Tongue (tissue), 2 donors: ENCODE results near the gene GPBAR1. TPM values are rescaled to one million over a fixed set of nuclear protein-coding genes. Genes with fewer than 3 reads are reported as not detected.
A peak's percentile ranks its signal among the peaks of the same experiment; 100 is the strongest.

Source experiments
- DNase-seq: peaks from one replicate; pipeline ENCODE4 v3.0.0-alpha.2; 2015
- total RNA-seq: library from RNA; depleted of rRNA; stranded (reverse); fragments of >200 nt; gene quantifications from one replicate; pipeline ENCODE4 v1.2.3, GENCODE V29; 2014

The GPBAR1 gene, protein sequence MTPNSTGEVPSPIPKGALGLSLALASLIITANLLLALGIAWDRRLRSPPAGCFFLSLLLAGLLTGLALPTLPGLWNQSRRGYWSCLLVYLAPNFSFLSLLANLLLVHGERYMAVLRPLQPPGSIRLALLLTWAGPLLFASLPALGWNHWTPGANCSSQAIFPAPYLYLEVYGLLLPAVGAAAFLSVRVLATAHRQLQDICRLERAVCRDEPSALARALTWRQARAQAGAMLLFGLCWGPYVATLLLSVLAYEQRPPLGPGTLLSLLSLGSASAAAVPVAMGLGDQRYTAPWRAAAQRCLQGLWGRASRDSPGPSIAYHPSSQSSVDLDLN
- total RNA-seq, result 0.92 TPM

DNA sequence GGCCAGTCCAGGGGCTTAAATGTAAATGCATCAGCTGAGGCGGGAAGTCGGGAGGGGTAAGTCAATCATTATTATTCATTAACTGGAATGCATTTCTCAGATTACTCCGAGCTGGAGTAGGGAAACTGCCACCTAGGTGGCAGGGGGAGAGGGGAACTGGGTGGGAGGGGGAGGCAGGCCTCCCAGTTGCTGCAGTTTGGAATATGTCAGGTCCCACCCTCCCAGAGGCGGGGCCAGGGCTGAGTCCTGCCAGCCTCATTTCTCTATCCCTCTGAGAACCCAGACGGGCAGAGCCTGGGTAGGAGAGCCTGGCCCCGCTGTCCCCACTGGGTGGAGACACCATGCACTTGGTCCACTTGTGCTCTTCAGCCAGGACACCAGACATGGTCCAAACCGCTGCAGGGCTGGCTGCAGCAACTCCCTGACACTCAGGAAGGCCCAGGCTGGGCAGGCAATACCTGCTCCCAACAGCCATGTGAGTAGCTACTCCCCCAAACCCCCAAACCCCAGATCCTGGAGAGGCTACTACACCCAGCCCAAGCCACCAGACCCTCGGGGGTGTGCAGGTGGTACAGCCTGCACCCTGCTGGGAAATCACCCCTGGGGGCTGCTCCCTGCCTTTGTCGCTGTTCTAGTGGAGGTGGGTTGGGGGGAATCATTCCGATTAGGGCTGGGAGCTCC lies at the start of gene GPBAR1:
TSS of gene GPBAR1 (plus strand) at position 274 of the 681 bp plus-strand sequence. CDS start 1,710 bp downstream, outside the sequence.
- peak; percentile 72 for DNase-seq

DNA sequence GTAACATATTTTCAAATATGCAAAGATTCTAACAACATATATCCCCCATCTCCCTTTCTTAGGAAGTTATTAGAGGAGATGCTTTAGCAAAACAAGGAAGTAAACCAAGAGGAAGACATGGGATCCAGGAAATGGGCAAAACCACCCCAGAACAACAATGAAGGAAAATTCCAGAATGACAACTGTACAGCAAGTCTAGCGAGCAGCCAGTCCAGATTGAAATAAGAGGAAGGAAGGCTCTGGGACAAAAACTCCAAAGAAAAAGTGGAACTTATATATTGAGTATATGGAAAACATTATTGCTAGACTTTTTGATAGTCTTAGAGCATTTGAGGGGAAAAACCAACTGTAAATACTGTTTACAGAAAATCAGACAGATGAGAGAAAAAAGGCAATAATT lies 46.7 kb upstream of the GPBAR1 start:
- DNase-seq, result no peak

DNA sequence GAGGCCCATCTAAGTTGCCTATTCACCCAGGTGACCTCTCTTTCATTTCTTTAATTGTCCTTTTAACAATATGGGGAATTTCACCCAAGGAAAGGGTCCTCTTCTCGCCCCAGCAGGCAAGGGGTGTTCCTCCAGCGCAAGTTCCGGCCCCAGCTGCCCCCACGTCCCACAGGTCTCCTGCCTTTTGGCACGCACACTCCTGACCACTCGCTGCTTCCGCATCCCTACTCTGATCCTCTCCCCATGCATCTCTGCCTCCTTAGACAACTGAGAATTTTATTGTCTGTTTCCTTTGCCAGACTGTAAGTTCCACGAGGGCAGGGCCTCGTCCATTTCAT lies 44.5 kb upstream of the GPBAR1 start:
- no peak for DNase-seq

DNA sequence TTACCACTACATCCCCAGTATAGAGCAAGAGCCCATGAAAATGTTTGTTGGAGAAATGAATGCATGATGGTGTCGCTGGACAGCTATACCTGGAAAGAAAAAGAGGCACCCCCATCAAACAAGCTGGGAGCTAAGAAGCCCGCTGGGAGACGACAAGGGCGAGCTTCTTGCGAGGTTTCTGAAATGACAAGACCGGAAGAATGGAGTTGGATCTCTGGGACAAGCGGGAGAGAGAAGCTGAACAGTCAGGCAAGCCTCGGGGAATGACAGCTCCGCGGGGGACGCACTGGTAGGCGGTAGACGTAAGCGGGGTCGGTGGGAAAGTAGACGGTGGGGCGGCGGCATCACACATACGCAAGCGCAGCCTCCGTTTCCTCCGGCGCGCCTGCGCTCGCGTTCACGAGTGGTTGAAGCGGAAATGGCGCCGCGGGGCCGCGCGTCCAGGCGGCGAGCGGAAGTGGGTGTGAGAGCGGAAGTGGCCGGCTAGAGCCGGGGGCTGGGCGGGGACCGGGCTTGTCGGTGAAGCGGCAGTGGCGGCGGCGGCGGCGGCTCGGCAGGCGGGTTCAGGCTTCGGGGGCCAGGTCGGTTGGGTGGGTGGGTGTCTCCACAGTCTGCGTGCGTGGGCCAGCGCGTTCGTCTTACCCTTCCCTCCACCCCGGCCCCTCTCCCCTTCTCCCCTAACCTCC lies 44.0 kb upstream of the GPBAR1 start, which contains the start of gene ARPC2:
TSS of gene ARPC2 (plus strand) at position 516 of the 686 bp plus-strand sequence. CDS start 282 bp downstream, outside the sequence.
- peak; percentile 98 for DNase-seq

DNA sequence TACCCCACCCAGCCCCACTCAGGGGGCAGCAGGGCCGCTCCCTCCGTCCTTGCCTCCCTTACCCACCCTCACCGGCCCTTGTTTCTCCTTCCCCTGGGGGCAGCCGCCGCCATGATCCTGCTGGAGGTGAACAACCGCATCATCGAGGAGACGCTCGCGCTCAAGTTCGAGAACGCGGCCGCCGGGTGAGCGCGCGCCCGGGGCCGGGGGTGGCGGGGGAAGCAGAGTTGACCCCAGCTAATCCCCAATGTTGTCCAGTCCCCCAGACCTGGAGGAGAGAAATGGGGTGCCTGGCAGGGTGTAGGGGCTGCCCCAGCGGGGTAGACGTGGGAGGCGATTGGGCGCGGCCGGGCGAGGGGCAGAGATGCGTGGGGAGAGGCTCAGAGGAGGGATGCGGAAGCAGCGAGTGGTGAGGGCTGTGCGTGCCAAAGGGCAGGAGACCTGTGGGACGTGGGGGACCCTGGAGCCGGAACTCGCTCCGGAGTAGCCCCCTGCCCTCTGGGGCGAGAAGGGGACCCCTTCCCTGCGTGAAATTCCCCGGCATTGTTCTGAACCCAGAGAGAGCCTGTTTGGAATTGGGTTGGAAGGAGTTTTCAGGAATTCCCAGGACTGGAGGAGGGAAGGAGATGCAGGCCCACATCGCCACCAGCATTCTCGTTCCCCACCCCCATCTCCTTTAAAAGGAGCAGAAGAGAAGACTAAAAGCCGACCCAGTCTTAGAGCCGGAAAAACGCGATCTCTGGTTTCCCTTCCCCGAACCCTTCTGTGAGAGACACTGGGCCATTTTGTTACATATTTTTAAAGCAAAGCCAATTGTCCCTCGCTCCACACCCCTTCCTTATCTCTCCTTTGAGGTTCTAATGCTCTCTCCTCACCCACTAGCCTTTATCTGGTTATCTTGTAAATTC lies 43.2 kb upstream of the GPBAR1 start:
- peak; percentile 48 for DNase-seq

DNA sequence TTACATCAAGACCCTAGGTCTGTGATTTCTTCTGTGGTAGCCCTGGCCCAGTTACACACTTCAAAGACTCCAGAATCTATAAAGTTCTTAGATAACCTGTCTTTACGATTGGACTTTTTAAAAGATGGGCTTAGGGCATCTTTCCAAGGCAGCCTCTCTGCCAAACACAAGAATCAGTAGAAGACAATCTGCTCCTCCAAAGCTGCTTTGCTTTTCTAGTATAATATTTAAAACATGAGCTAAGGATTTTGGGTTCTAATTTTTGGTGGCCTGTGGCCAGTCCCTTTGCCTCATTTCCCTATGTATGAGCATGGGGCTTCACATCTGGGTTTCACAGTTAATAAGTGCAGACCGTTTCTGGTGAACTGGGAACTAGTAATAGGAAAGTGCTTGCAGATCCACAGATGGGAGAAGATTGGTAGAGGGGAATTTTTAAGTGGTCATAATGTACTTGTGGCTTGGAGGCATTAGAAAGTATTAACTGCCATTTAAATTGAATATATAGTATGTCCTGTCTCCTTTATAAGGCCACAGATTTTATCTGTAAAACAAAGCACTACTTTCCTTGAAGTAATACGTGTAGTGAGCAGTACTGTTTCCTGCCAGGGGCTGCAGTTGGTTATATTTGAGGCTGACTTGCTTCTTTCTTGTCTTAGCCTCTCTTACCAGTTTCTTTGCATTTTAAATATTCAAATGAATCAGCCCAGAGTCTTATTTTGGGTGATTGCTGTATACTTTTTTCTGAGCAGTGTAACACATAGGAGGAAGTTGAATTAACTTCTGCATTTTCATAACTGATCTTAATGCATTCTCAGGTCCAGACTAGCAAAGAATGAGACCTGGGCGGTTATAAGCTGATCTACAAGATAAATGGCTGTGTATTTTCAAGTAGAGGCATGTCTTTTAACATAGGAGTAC lies 42.3 kb upstream of the GPBAR1 start:
- peak; percentile 40 for DNase-seq

DNA sequence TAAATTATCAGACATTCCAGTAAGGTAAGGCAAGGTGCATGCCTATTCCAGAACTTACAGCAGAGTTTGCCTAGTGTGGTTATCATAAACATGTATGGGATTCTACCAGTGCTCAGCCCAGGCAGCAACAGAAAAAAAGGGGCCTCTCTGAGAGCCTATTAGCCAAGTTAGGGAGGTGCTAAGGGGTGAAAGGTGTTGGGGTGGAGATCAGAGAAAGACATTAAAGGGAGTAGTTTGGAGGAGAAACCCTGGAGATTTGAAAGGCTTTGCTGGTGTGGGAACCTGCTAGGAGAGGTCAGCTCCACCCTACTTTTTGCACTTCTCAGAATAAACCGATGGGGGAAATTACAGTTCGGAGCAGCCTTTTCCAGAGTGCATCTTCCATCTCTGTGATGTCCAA lies 40.9 kb upstream of the GPBAR1 start:
- DNase-seq, result no peak

DNA sequence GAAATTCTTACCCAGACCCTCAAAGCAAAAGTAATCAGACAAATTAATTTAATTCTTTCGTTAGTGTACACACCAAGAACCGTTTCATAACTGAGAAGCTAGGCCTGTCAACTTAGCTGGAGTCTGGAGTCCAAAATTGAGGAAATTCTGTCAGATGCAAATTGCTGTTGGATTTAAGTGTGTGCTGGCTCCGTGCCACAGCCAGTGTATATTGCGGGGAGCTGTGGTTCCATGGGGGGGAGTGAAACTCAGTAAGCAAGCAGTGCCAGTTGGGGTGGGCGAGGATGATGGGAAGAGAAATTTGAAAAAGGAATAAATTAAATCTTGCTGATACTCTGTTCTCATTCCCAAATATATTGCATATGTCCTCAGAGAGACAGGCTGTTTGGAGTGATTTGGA lies 39.8 kb upstream of the GPBAR1 start:
- DNase-seq, result no peak

DNA sequence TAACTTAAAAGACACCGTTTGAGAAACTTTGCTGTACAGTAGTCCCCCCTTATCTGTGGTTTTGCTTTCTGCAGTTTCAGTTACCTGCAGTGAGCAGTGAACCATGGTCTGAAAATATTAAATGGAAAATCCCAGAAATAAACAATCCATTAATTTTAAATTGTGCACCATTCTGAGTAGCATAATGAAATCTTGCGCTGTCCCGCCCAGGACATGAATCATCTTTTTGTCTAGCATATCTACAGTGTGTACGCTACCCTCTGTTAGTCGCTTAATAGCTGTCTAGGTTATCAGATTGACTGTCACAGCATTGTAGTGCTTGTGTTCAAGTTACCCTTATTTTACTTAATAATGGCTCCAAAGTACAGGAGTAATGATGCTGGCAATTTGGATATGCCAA lies 37.8 kb upstream of the GPBAR1 start:
- DNase-seq, result no peak

DNA sequence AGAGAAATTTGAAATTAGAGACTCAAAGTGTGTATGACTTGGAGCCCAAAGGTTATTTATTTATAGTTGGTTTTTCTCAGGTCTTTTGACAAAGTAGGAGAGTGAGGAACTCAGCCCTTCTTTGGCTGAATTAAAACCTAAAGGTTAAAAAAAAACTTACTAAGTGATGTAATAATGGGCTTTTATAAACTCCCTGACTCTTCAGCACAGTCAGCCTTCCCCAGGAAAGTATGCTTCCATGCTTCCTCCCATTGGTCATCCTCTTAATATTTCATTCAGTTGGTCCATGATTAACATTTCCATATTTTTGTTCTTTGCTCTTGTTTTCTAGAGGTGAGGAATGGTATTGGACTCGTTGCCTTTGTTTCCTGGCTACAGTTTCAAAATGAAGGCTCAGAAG lies 36.6 kb upstream of the GPBAR1 start:
- no peak for DNase-seq

DNA sequence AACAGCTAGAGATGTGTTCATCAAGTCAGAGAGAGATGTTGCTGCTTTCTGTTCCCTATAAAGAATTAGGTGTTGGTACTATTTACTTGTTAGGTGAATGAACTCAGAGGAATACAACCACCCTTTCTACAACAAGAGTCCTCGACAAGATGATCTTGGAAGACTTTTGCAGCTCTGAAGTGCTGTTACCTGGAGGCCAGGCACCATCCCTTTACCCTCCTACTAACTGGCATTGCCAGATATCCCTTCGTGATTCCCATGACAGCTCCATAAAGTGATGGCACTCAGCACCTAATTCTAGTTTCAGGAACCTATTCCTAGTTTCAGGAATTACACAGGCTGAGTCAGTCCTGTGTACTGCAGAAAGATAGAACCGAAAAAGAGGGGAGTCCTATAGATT lies 33.9 kb upstream of the GPBAR1 start:
- DNase-seq, result no peak

DNA sequence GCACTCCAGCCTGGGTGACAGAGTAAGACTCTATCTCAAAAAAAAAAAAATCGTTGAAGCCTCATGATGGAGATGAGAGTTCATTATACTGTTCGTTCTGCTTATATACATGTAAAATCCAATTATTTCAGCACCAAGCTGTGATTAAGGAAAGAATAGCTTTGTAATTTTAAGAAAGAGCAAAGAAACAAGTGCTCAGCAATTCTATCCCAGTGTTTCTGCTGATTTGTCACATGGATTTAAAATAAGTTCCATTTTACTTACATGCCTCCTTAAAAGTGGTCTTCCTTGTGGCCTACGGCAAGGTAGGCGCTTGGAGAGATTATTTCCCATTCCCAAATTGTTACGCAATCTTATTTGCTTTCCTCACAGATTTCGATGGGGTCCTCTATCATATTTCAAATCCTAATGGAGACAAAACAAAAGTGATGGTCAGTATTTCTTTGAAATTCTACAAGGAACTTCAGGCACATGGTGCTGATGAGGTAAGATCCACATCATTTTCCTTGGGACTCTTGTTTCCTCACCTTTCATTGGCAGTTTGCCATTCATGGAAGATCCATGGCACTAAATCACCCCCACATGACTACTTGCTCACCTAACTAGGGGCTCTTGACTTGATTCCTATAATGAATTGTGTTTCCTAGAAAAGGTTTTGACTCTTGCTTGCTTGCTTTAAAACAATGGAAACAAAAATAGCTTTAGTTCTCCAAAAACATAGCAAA lies 32.3 kb upstream of the GPBAR1 start:
- DNase-seq, result no peak

DNA sequence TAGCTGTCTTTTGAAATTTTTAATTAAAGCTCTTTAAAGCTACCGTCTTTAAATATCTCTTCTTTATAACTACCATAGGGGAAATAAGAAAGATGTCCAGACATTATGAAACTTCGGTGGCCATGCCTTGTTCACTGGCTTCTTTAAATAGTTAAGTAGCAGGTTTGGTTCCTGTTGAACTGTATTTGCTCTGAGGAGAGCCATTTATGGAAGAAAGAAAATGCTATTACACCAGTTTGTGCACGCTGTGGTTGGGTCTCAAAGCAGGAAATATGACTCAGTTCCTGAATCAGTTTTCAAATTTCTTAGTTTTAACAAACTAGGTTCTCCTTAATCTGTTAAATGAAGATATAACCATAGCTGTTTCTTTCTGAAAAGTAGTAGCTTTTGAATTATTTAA lies 31.6 kb upstream of the GPBAR1 start:
- DNase-seq, result no peak

DNA sequence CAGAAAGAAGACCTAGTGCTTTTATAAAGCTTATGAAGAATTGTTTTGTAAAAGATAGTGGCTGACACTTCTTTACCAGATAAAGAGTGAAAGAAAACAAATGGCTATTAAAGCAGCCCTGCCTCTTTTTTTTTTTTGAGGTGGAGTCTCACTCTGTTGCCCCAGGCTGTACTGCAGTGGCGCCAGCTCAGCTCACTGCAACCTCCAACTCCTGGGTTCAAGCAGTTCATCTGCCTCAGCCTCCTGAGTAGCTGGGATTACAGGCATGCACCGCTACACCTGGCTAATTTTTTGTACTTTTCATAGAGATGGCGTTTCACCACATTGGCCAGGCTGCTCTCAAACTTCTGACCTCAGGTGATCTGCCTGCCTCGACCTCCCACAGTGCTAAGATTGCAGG lies 31.0 kb upstream of the GPBAR1 start:
- no peak for DNase-seq

DNA sequence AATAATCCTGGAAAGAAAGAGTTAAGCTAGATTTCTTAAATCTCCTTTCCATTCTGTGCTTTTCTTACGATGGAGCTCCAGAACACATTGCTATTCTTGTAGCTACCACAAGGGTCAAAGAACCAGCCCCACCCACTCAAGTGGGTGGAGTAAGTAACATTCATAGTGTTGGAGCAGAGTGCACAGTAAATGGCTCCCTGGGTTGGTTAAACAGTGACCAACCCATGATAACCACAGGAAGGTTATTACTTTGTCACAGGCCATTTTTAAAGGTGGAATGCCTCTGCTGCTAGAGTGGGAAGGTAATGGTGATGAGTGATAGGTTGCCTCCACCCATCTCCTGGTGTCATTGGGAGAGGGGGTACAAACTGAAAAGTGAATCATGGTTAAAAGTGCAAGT lies 29.9 kb upstream of the GPBAR1 start:
- DNase-seq, result no peak

DNA sequence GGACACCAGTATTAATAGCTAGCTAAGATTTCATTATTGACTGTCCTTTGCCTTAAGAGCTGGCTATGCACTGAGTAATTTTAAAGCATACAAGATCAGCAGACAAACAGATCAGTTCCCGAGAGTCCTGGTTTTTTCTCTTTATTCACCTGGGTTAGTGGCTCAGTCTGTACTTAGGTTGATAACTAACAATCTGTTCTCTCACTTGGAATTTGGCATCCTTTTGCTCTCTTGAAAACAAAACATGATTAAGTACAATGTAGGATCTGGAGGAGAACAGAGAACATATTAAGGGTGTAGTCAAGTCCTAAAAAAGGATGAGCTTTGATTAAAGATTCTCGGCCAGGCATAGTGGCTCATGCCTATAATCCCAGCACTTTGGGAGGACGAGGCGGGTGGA lies 27.3 kb upstream of the GPBAR1 start:
- no peak for DNase-seq

DNA sequence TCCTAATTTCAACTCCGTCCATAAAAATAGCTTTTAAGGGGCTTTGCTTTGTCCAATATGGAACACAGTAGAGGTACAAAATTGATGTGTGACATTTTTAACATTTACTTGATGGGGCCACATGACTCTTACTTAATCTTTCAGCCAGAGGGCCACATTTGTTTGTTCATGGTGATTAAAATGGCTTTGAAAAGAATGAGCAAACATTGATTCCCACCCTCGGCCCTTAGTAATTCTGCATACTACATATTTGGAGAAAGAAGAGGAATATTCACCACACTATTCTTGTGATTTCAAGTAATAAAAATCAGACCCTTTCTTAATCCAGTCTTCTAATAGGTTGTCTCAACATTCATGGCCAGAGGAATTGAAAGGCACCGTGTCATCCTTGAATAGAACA lies 26.3 kb upstream of the GPBAR1 start:
- no peak for DNase-seq

DNA sequence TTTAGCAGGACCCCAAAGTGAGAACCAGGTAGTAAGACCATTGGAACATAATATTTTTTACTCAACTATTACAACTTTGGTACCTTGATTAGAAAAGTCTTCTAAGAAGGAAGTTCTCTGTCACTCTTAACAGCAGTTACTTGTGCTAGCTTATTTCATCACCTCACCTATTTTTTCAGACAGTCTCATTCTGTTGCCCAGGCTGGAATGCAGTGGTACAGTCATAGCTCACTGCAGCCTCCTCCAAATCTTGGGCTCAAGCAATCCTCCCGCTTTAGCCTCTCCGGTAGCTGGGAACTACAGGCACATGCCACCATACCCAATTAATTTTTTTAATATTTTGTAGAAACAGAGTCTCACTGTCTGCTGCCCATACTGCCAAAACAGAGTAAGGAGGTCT lies 25.8 kb upstream of the GPBAR1 start:
- DNase-seq, result no peak

DNA sequence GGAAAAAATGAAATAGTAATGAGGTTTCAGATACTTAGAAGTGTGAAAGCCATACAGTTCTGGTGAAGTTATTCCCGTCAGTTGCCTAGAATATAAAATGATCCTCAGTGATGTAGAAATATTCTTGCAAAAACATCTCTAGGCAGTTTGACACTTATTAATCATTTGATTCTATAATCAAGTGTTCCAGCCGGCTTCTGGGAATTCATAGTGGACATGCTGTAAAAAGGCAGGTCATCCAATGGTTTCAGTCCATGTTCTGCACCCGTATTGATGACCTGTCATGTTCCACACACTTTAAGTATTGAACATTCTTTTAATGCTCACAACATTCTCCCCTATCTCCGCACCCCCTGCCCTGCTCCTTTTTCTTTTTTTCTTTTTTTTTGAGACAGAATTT lies 24.0 kb upstream of the GPBAR1 start:
- DNase-seq, result no peak

DNA sequence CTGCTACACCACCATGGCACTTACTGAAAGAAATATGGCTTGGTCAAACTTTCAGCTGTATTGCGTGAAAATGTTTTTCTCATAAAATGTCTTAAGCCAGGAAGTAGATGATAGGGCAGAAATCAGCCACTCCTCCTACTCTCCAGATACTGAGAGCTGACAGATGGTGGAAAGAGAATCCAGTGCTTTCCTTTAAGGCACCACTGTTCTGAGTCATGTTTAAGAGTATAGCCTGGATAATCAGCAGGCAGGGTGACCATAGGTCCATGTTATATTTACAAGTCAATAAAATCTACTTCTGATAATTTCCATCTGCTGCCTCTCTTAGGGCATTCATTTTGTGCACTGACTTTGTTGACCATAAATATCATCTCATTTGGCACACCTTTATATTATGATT lies 21.9 kb upstream of the GPBAR1 start:
- no peak for DNase-seq

DNA sequence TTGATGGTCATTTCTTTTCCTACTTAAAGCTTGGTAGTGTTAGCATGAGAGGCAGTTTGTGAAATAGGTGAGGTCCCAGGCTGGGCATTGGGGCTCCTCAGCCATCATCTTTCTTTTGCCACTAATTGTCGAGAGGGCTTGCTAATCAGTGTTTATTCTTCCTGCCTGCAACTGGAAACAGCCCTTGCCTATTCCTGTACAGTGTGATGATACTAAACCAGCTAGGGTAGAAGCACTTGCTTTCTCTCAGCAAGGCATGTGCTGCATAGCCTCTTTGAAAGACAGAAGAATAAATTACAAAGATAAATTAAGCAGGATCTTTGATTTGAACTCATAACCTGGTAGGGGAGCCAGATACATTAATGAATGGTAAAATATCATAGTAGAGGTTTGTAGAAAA lies 16.6 kb upstream of the GPBAR1 start:
- DNase-seq, result no peak
